C1 segment of cervical spinal cord (tissue), 14 donors: ENCODE data around the gene MAP7D1.

Source experiments
- DNase-seq, 14 donors: peaks; one replicate each; lab custom pipeline; 2025; lab: John Stamatoyannopoulos, UW

MAP7D1 gene

GRCh38 chr1:36126797-36127500 is 29.0 kb upstream of the MAP7D1 start:
- no peak for DNase-seq

- DNase-seq, result no peak
These were observed 27.6 kb upstream of the MAP7D1 start for GRCh38 chr1:36128126-36128904.

GRCh38 chr1:36128905-36129206 is 27.1 kb upstream of the MAP7D1 start:
- no peak for DNase-seq

- DNase-seq, result no peak
These were observed 23.9 kb upstream of the MAP7D1 start for GRCh38 chr1:36132029-36132428.

GRCh38 chr1:36133484-36133883 is 22.5 kb upstream of the MAP7D1 start:
- no peak for DNase-seq

- DNase-seq, result no peak
These were observed 21.9 kb upstream of the MAP7D1 start for GRCh38 chr1:36134031-36134430.

- DNase-seq, result peak in 10 of 14 donors; percentile 31 to 71 (median 38)
These were observed 21.2 kb upstream of the MAP7D1 start for GRCh38 chr1:36134505-36135329.

- DNase-seq, result no peak
These were observed 20.7 kb upstream of the MAP7D1 start for GRCh38 chr1:36135330-36135667.

- DNase-seq, result no peak
These were observed 20.2 kb upstream of the MAP7D1 start for GRCh38 chr1:36135796-36136195.

GRCh38 chr1:36136535-36136934 is 19.4 kb upstream of the MAP7D1 start:
- DNase-seq, result peak in 7 of 14 donors; percentile 14 to 66 (median 27)

GRCh38 chr1:36137226-36137625 is 18.7 kb upstream of the MAP7D1 start:
- DNase-seq, result peak in 1 of 14 donors; percentile 34

GRCh38 chr1:36137776-36138175 is 18.2 kb upstream of the MAP7D1 start:
- peak in 1 of 14 donors; percentile 78 for DNase-seq

- peak in 1 of 14 donors; percentile 24 for DNase-seq
These were observed 16.4 kb upstream of the MAP7D1 start for GRCh38 chr1:36139521-36139920.

- DNase-seq, result peak in 1 of 14 donors; percentile 26
These were observed 13.8 kb upstream of the MAP7D1 start for GRCh38 chr1:36142121-36142520.

GRCh38 chr1:36143424-36143823 is 12.5 kb upstream of the MAP7D1 start:
- DNase-seq, result no peak

GRCh38 chr1:36144413-36144812 is 11.5 kb upstream of the MAP7D1 start:
- no peak for DNase-seq

- no peak for DNase-seq
These were observed 7.1 kb upstream of the MAP7D1 start for GRCh38 chr1:36148821-36149236.

- DNase-seq, result peak; percentile 96 to 100 (median 99)
These were observed 6.6 kb upstream of the MAP7D1 start, which contains the start of gene TRAPPC3 for GRCh38 chr1:36149237-36149972. TRAPPC3 (minus strand) TSS chr1:36149486; CDS start chr1:36149378, 108 bp downstream.

GRCh38 chr1:36149973-36150295 is 6.0 kb upstream of the MAP7D1 start:
- DNase-seq, result peak in 1 of 14 donors; percentile 64

GRCh38 chr1:36150296-36151133 is 5.4 kb upstream of the MAP7D1 start:
- DNase-seq, result peak in 12 of 14 donors; percentile 46 to 95 (median 76)
